Panc1 (cell line): ENCODE measurements around the gene ANKK1. TPM values are rescaled to one million over a fixed set of nuclear protein-coding genes. Genes with fewer than 3 reads are reported as not detected.
A peak's percentile ranks its signal among the peaks of the same experiment; 100 is the strongest.

Experiments
- ATAC-seq: fragments of 200-7000 bp; cut with Tn5 transposase; 2 replicates; pipeline ENCODE4 v1.9.1; 2020; ENCODE audit warnings: mild to moderate bottlenecking, moderate library complexity
- BruUV-seq: library from RNA; stranded (reverse); fragments of 400-500 nt; replicated peaks from 2 replicates; lab custom pipeline; 2021; lab: Mats Ljungman, UMichigan
- CTCF ChIA-PET: fragments of 300-600 bp; sonication (Branson Sonifier 250); formaldehyde crosslinking; loops from one replicate; lab custom pipeline; 2022; ENCODE audit warnings: antibody characterized with exemption; lab: Charles Lee
- POLR2A ChIA-PET: fragments of 300-600 bp; sonication (Branson Sonifier 250); formaldehyde crosslinking; loops from one replicate; lab custom pipeline; 2022; ENCODE audit warnings: antibody characterized with exemption; lab: Charles Lee
- DNase-seq: peaks from one replicate; pipeline ENCODE4 v3.0.0-alpha.2; 2010; ENCODE audit warnings: low read depth, low spot score
- H3K27ac ChIP-seq: 2 replicates; pipeline ENCODE4 v1.5.1; 2011; ENCODE audit warnings: mild to moderate bottlenecking, low read length, inconsistent platforms
- H3K27me3 ChIP-seq: fragments of 200-500 bp; sonication (Bioruptor generic); 2 replicates; pipeline ENCODE4 v1.6.0; 2014; ENCODE audit warnings: low read length, inconsistent platforms; ENCODE audit not compliant: control insufficient read depth, insufficient read depth
- H3K36me3 ChIP-seq: fragments of 200-500 bp; sonication (Bioruptor generic); 2 replicates; pipeline ENCODE4 v1.5.1; 2014; ENCODE audit warnings: inconsistent platforms, mild to moderate bottlenecking, low read length, moderate library complexity; ENCODE audit not compliant: control insufficient read depth, insufficient read depth
- H3K4me1 ChIP-seq: 2 replicates; pipeline ENCODE4 v1.5.1; 2011; ENCODE audit warnings: inconsistent platforms, mild to moderate bottlenecking, low read length, moderate library complexity; ENCODE audit not compliant: control insufficient read depth, insufficient read depth
- H3K4me3 ChIP-seq, 2 experiments: 2 replicates each; pipeline ENCODE4 v1.5.1; 2011 to 2012; ENCODE audit warnings: low read depth in 2 of 2, low read length in 2 of 2, mild to moderate bottlenecking in 2 of 2, inconsistent platforms in 1 of 2, moderate library complexity in 1 of 2
- H3K9me3 ChIP-seq: fragments of 200-500 bp; sonication (Bioruptor generic); 2 replicates; pipeline ENCODE4 v1.5.1; 2014; ENCODE audit warnings: low read depth, mild to moderate bottlenecking, inconsistent platforms, low read length, moderate library complexity; ENCODE audit not compliant: control insufficient read depth, insufficient read depth
- CTCF ChIP-seq: fragments of 450-650 bp; IDR thresholded peaks from 2 replicates; pipeline ENCODE4 v1.5.1; 2017; ENCODE audit warnings: mild to moderate bottlenecking
- POLR2AphosphoS5 ChIP-seq: IDR thresholded peaks from 2 replicates; pipeline ENCODE4 v1.6.1; 2012; ENCODE audit warnings: mild to moderate bottlenecking, low read depth, low read length, moderate library complexity
- REST ChIP-seq, 2 experiments: IDR thresholded peaks; 2 replicates each; pipeline ENCODE4 v1.6.1; 2011 to 2012; ENCODE audit warnings: low read depth in 2 of 2, control low read depth in 1 of 2, low read length in 1 of 2, mild to moderate bottlenecking in 1 of 2, moderate library complexity in 1 of 2; ENCODE audit not compliant: insufficient read depth in 1 of 2
- SIN3A ChIP-seq: IDR thresholded peaks from 2 replicates; pipeline ENCODE4 v1.6.1; 2012; ENCODE audit warnings: low read depth, mild to moderate bottlenecking, low read length, moderate library complexity, borderline replicate concordance; ENCODE audit not compliant: insufficient read depth
- TCF7L2 ChIP-seq: IDR thresholded peaks from 2 replicates; pipeline ENCODE4 v1.6.1; 2011; ENCODE audit warnings: mild to moderate bottlenecking, low read depth, low read length, inconsistent platforms
- in situ Hi-C: cut with HindIII; loops from 2 replicates; pipeline ENCODE4 v1.10.0; 2016; ENCODE audit warnings: low sequenced_read_pairs, low pct_unique_long_range_greater_than_20kb
- intact Hi-C: fragments of 100-400 bp; cut with micrococcal nuclease; formaldehyde crosslinking; loops from one replicate; pipeline ENCODE4 v1.10.0; 2022; ENCODE audit not compliant: unreplicated experiment
- total RNA-seq: library from RNA; stranded (reverse); gene quantifications from one replicate; pipeline ENCODE4 v1.2.1, GENCODE V29; 2021; ENCODE audit not compliant: unreplicated experiment

ANKK1 gene
- total RNA-seq, 1 experiment from 2014 or later = 0.08 TPM

- POLR2A ChIA-PET = no interaction called here
- in situ Hi-C loops (no loop called here), intact Hi-C loops (no loop called here)
- Histone ChIP-seq H3K9me3 (no peaks in the 10 kb centered on the region), H3K4me1 (peaks cover 15% of the 10 kb centered on the region), H3K36me3 (no peaks in the 10 kb centered on the region), H3K27ac (no peak overlapping the region), H3K27me3 (0 out of 2 replicates have a peak, but pooled peaks cover 2% of the 10 kb centered on the region), H3K4me3 (no peak overlapping the region)
- TF ChIP-seq SIN3A = no peak
- TF ChIP-seq REST (IDR thresholded peaks at IDR 0.05; ENCODE audit: insufficient read depth in 1 of 2, low read depth in 2 of 2, low read length in 1 of 2) = no peak
- no peak for TF ChIP-seq CTCF
- no peak for TF ChIP-seq TCF7L2
- no peak for TF ChIP-seq POLR2AphosphoS5
- DNase-seq = no peak
- no TSS peak for BruUV-seq
- CTCF ChIA-PET = no interaction called here
- ATAC-seq = peak; percentile 59; the same call in 1 of the 2 replicates
These were observed 58.5 kb downstream of the ANKK1 start for GRCh38 chr11:113446112-113446511.

GRCh38 chr11:113446938-113447337 lies 59.4 kb downstream of the ANKK1 start:
- no peaks in the 10 kb centered on the region for H3K9me3 ChIP-seq
- no peak overlapping the region for H3K4me3 ChIP-seq
- no peaks in the 10 kb centered on the region for H3K36me3 ChIP-seq
- BruUV-seq = no TSS peak
- ChIA-PET CTCF (no interaction called here), POLR2A (no interaction called here)
- peaks cover 15% of the 10 kb centered on the region for H3K4me1 ChIP-seq
- no peak for TF ChIP-seq TCF7L2
- TF ChIP-seq SIN3A = no peak
- no peak for TF ChIP-seq REST (IDR thresholded peaks at IDR 0.05; ENCODE audit: insufficient read depth in 1 of 2, low read depth in 2 of 2, low read length in 1 of 2)
- no peak for TF ChIP-seq CTCF
- no peak for TF ChIP-seq POLR2AphosphoS5
- no peak for ATAC-seq
- DNase-seq = no peak
- in situ Hi-C loops (no loop called here), intact Hi-C loops (no loop called here)
- no peak overlapping the region for H3K27ac ChIP-seq
- H3K27me3 ChIP-seq = 0 out of 2 replicates have a peak, but pooled peaks cover 2% of the 10 kb centered on the region
